Measurements from ENCODE around the gene IDUA.

IDUA gene

DNA sequence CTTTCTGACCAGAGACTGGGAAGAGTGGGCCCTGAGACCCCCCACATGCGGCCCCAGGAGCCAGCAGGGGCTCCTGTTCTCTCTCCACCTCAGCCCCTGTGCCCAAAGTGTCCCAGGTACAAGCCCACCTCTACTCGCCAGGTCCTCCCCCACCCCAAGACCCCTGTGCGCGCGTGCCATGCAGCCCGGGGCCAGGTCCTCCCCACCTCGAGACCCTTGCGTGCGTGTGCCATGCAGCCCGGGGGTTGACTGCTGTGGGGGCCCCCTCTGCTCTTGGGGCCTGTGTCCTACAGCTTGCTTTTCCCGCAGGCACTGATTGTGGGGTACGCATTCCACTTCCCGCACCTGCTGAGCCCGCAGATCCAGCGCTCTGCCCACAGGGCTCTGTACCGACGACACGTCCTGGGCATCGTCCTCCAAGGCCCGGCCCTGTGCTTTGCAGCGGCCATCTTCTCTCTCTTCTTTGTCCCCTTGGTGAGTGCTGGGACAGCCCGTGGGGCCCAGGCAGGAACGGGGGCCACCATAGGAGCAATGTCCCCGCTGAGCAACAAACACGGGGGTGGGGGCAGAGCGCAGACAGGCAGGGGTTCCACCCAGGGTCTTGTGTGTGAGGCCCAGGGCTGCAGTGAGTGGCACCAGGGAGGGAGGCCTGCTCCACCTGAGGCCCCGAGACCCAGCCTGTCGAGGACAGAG is 33.8 kb upstream of the IDUA start:
- H3K4me3 ChIP-seq (ENCODE audit: low read length), result no peak overlapping the region
- no peak for TF ChIP-seq CTCF (conservative IDR thresholded peaks at IDR 0.05; ENCODE audit: low read depth, low read length)
- no peak for DNase-seq (ENCODE audit: low read depth)

- H3K4me3 ChIP-seq (ENCODE audit: low read length), result no peak overlapping the region
- TF ChIP-seq CTCF (conservative IDR thresholded peaks at IDR 0.05; ENCODE audit: low read depth, low read length), result no peak
- no peak for DNase-seq (ENCODE audit: low read depth)
Measured at GRCh38 chr4:953574-953915, 33.3 kb upstream of the IDUA start.

GRCh38 chr4:954211-955020 is 32.4 kb upstream of the IDUA start:
- no peak overlapping the region for H3K4me3 ChIP-seq (ENCODE audit: low read length)
- no peak for DNase-seq (ENCODE audit: low read depth)
- no peak for TF ChIP-seq CTCF (conservative IDR thresholded peaks at IDR 0.05; ENCODE audit: low read depth, low read length)

GRCh38 chr4:955161-955921 is 31.5 kb upstream of the IDUA start:
- DNase-seq (ENCODE audit: low read depth), result no peak
- no peak overlapping the region for H3K4me3 ChIP-seq (ENCODE audit: low read length)
- no peak for TF ChIP-seq CTCF (conservative IDR thresholded peaks at IDR 0.05; ENCODE audit: low read depth, low read length)

DNA sequence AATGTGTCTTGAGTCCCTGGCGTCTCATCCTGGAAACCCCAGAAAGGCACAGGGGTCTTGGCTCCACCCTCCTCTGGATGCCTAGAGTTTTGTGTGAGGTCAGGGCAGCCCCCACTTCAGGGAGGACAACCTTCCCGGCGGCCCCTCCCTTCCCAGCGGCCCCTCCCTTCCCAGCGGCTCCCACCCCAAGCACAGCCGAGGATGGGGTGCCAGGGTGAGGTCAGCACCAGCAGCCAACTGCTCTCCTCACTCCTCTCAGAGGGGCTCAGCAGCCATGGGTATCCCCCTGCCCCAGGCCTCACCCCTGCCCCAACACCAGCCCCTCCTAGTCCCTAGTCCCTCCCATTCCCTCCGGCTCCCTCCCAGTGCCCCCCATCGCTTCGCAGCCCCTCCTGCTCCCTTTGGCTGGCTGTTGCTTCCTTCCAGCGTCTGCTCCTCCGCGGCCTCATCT is 30.9 kb upstream of the IDUA start:
- no peak overlapping the region for H3K4me3 ChIP-seq (ENCODE audit: low read length)
- no peak for DNase-seq (ENCODE audit: low read depth)
- no peak for TF ChIP-seq CTCF (conservative IDR thresholded peaks at IDR 0.05; ENCODE audit: low read depth, low read length)

- no peak for DNase-seq (ENCODE audit: low read depth)
- H3K4me3 ChIP-seq (ENCODE audit: low read length), result no peak overlapping the region
- no peak for TF ChIP-seq CTCF (conservative IDR thresholded peaks at IDR 0.05; ENCODE audit: low read depth, low read length)
Measured at GRCh38 chr4:956531-957230, 30.2 kb upstream of the IDUA start.

Data from retinal pigment epithelial cell (primary cell).